ENCODE results near the gene PGA3.
"Not testable (repeated sequence)": the region's sequence is repeated elsewhere in the genome, so short reads cannot be mapped to it uniquely, and the experiment has no call there.

Gene PGA3

DNA sequence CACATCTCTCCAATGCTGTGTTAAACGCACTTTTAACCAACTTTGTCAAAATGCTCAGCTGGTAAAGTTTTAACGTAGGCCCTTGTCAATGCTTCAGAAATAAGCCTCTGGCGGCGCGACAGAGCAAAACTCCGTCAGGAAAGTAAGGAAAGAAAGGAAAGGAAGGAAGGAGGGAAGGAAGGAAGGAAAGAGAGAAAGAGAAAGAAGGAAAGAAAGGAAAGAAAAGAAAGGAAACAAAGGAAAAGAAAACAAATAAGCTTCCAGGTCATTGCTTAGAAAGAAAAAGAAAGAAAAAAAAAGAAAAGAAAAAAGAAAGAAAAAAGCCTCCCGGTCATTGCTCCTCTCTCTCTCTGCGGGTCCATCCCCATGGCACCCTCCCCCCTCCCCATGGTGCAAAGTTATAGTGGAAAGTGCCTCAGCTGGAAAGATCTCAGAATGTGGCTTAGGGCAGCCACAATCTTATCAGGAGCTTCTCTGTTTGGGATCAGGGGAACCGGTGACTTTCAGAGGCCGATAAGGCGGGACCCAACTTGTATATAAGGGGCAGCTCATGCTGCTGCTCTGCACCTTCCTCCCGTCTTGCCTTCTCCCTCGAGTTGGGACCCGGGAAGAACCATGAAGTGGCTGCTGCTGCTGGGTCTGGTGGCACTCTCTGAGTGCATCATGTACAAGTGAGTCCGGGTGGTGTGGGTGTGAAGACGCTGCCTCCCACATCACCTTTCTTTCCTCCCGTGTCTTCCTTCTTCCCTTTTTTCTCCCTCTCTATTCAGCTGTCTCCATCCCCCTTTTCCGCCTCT is at the start of gene PGA3:
Gene PGA3 (plus strand): TSS at position 566 of the 797 bp plus-strand sequence. CDS start 50 bp downstream, at position 616.
- in situ Hi-C loops (cut with MboI; ENCODE audit: low sequenced_read_pairs): not testable (repeated sequence)

DNA sequence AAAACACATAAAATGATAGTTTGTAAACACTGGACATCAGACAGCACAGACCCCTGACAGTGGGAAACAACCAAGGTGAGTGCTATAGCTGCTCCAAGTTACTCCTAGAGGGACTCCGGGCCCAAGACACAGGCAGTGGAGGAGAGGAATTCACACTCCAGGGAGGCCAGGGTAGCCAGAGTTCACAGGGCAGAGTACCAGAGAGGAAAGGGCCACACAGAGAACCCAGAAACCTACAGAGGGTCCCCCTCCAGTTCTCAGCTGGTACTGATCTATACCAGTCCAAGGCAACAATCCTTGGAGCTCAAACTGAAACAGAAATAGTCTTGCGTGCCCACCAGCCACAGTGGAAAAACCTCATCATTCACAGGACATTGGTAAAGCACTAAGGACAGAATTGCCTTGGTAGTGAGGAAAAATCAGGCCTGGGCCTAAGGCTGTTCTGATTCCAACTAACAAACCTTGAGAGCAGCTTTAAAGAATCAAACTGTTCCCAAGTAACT is 49.7 kb upstream of the PGA3 start:
- in situ Hi-C loops (cut with MboI; ENCODE audit: low sequenced_read_pairs): no loop called here

GRCh38 chr11:61154528-61154927 is 48.8 kb upstream of the PGA3 start:
- in situ Hi-C loops (cut with MboI; ENCODE audit: low sequenced_read_pairs): no loop called here

DNA sequence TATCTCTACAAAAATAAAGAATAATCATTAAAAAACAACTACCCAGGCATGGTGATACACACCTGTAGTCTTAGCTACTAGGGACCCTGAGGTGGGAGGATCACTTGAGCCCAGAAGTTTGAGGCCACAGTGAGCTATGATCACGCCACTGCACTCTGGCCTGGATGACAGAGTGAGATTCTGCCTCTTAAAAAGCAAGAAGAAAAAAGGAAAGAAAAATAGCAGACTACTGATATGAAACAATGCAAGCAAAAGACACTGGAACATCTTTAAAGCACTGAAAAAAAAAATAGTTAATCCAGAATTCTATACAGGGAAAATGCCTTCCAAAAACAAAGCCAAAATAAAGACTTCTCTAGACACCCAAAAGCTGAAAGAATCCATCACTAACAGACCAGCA is 48.0 kb upstream of the PGA3 start:
- in situ Hi-C loops (cut with MboI; ENCODE audit: low sequenced_read_pairs): no loop called here

- in situ Hi-C loops (cut with MboI; ENCODE audit: low sequenced_read_pairs): no loop called here
Observed at GRCh38 chr11:61155741-61156140, 47.6 kb upstream of the PGA3 start.

DNA sequence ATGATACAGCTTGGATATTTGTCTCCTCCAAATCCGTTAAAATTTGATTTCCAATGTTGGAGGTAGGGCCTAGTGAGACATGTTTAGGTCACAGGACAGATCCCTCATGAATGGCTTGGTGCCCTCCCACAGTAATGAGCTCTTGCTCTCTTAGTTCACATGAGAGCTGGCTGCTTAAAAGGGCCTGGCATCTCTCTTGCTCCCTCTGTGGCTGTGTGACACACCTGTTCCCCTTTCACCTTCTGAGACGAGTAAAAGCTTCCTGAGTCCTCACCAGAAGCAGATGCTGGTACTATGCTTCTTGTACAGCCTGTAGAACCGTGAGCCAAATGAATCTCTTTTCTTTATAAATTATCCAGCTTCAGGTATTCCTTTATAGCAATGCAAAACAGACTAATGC is 45.6 kb upstream of the PGA3 start:
- in situ Hi-C loops (cut with MboI; ENCODE audit: low sequenced_read_pairs): no loop called here

- in situ Hi-C loops (cut with MboI; ENCODE audit: low sequenced_read_pairs): no loop called here
Observed at GRCh38 chr11:61158691-61159381, 44.5 kb upstream of the PGA3 start.

GRCh38 chr11:61160487-61161189 is 42.7 kb upstream of the PGA3 start:
- in situ Hi-C loops (cut with MboI; ENCODE audit: low sequenced_read_pairs): no loop called here

- in situ Hi-C loops (cut with MboI; ENCODE audit: low sequenced_read_pairs): no loop called here
Observed at GRCh38 chr11:61161190-61162091, 41.9 kb upstream of the PGA3 start, which contains the start of gene VPS37C. Gene VPS37C, minus strand, starts transcription at chr11:61161426. Its CDS starts 22,597 bp downstream, at chr11:61138829.

GRCh38 chr11:61162092-61162941 is 41.0 kb upstream of the PGA3 start:
- in situ Hi-C loops (cut with MboI; ENCODE audit: low sequenced_read_pairs): no loop called here

DNA sequence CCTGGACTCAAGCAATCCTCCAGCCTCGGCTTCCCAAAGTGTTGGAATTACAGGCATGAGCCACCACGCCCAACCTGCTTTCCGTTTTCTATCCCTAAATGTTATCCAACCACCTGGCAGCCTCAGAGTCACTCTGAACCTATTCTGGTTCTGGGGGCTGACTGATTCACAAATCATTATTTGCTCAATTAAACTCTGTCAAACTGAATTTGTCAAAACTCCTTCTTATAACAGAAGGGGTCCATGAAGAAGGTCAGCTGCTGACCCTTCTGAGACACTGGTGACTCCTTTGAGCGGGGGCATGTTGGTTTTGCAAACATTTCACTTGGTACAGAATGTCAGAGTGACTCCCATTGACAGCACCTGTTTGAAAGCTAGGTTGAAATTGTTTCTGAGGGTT is 40.3 kb upstream of the PGA3 start:
- in situ Hi-C loops (cut with MboI; ENCODE audit: low sequenced_read_pairs): no loop called here

DNA sequence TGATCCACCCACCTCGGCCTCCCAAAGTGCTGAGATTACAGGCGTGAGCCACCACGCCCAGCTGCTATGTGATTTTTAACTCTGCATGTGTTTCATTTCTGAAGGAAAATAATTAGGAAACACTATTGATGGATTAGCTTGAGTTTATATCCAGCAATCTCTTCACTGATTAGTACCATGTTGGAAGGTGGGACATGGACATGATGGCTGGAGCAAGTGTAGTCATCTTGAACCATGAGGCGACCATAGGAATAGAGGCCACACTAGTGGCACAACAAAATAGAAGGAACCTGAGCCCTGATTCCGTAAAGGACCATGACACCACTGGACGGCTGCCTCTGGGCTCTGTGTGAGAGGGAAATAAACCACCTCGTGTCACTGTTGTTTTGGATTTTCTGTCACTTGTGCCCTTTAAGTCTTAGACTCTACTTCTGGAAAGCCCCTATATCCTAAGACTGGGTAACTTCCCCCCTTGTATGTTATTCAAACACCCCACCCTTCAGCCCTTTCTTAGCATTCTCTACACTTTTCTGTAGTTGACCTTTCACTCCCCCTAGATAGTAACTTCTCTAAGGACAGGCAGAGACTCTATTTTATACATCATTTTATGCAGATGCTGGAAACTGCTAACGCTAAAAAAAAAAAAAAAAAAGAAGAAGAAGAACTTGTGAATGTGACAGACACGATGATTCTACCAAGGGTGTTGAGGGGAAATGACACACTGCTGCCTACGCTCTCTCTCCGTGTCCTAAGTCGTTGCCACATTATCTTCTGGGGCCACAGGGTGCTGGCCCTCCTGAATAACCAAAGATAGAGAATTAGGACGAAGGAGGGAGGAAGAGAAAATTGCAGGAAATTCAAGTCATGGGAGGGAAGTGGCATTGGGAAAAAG is 39.4 kb upstream of the PGA3 start:
- in situ Hi-C loops (cut with MboI; ENCODE audit: low sequenced_read_pairs): no loop called here

GRCh38 chr11:61164606-61165424 is 38.5 kb upstream of the PGA3 start:
- in situ Hi-C loops (cut with MboI; ENCODE audit: low sequenced_read_pairs): no loop called here

DNA sequence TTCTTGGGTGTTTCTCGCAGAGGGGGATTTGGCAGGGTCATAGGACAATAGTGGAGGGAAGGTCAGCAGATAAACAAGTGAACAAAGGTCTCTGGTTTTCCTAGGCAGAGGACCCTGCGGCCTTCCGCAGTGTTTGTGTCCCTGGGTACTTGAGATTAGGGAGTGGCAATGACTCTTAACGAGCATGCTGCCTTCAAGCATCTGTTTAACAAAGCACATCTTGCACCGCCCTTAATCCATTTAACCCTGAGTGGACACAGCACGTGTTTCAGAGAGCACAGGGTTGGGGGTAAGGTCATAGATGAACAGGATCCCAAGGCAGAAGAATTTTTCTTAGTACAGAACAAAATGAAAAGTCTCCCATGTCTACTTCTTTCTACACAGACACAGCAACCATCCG is 37.5 kb upstream of the PGA3 start:
- in situ Hi-C loops (cut with MboI; ENCODE audit: low sequenced_read_pairs): not testable (repeated sequence)

DNA sequence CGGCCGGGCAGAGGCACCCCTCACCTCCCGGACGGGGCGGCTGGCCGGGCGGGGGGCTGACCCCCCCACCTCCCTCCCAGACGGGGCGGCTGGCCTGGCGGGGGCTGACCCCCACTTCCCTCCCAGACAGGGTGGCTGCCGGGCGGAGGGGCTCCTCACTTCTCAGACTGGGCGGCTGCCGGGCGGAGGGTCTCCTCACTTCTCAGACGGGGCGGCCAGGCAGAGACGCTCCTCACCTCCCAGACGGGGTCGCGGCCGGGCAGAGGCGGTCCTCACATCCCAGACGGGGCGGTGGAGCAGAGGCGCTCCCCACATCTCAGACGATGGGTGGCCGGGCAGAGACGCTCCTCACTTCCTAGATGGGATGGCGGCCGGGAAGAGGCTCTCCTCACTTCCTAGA is 37.0 kb upstream of the PGA3 start:
- in situ Hi-C loops (cut with MboI; ENCODE audit: low sequenced_read_pairs): not testable (repeated sequence)

DNA sequence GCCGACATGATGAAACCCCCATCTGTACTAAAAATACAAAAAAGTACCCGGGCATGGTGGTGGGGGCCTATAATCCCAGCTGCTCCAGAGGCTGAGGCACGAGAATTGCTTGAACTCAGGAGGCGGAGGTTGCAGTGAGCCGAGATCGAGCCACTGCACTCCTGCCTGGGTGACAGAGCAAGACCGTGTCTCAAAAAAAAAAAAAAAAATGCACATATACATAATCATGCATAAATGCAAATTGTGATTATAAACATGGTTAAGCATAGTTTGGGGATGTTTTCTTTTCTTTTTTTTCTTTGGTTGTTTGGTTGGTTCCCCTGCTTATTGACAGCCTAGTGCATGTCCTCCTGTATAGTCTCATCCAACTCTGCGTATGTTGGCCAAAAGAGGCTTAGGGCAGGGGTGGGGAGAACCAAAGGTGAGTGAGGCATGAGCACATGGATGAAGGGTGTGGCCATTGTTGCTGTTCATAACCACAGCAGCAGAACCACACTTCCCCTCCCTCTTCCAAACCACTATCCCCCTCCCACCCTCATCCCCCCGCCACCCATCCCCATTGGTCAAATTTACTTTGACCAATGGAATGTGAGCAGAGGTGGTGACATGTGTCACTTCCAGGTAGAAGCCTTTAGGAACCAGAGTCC is 35.1 kb upstream of the PGA3 start:
- in situ Hi-C loops (cut with MboI; ENCODE audit: low sequenced_read_pairs): no loop called here

DNA sequence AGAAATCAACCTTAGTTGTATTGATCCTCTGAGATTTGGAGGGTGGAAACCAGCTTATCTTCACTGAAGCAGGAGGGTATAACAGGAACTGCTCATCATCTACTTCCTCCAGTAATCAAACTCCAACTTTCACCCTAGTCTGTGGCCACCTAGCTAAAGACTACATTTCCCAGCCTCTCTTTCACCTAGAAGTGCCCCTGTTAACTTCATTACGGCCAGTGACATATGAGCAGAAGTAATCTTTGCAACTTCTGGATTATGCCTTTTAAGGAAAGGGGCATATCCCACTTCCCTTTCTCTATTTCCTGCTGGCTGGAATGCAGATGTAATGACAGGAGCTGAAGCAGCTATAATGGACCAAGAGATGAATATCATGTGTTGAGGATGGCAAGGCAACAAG is 34.5 kb upstream of the PGA3 start:
- in situ Hi-C loops (cut with MboI; ENCODE audit: low sequenced_read_pairs): no loop called here
